ENCODE measurements around the gene NCBP1. TPM values are rescaled to one million over a fixed set of nuclear protein-coding genes. Genes with fewer than 3 reads are reported as not detected.

The NCBP1 gene, protein sequence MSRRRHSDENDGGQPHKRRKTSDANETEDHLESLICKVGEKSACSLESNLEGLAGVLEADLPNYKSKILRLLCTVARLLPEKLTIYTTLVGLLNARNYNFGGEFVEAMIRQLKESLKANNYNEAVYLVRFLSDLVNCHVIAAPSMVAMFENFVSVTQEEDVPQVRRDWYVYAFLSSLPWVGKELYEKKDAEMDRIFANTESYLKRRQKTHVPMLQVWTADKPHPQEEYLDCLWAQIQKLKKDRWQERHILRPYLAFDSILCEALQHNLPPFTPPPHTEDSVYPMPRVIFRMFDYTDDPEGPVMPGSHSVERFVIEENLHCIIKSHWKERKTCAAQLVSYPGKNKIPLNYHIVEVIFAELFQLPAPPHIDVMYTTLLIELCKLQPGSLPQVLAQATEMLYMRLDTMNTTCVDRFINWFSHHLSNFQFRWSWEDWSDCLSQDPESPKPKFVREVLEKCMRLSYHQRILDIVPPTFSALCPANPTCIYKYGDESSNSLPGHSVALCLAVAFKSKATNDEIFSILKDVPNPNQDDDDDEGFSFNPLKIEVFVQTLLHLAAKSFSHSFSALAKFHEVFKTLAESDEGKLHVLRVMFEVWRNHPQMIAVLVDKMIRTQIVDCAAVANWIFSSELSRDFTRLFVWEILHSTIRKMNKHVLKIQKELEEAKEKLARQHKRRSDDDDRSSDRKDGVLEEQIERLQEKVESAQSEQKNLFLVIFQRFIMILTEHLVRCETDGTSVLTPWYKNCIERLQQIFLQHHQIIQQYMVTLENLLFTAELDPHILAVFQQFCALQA
- total RNA-seq, result 10 to 100 TPM; 16.2 to 38.0 (median 18.5) TPM

DNA sequence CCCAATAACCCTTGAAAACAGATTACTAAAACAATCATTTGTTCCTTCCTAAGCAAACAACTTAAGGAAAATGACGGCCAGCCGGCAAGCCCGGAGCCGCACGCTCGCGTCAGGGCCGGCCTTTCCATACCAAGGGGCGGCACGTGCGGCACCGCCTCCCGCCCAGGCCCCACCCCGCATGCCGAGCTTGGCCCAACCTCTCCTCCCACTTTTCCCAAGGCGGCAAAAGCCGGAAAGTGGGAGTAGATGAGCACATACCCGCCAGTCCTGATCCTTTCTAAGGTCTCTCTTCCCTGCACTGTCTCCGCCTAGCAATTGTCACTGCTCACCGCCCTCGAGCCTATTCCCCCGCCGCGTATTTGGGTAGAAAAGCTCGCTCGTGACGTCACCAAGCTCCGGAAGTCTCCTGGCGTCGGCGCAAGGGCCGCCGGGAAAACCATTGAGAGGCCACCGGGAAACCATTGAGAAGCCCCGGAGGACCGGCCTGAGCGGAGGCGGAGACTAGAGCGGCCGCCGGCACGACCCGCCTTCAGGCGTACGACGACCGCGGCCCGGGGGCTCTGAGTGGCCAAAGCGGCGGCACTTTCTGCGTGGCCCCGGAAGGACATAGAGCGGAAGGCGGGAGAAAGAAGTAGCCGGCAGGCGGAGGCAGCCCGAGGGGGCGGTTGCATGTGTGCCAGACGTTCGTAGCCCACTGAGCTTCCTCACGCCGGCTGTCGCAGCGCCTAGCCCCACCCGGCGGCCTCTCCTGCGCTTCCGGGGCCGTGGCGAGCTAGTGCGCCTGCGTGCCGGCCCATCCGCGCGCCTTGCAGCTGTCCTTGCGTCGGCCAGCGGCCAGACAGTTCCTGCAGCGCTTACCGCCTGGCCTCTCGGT, at the start of gene NCBP1, which contains the start of gene TSTD2:
Gene NCBP1, plus strand, starts transcription at position 837 of the 874 bp plus-strand sequence. CDS start 61 bp downstream, outside the sequence.
Gene TSTD2, minus strand, starts transcription at position 384 of the 874 bp plus-strand sequence. CDS start 5,806 bp downstream, outside the sequence.
- TF ChIP-seq, protein P1, sequence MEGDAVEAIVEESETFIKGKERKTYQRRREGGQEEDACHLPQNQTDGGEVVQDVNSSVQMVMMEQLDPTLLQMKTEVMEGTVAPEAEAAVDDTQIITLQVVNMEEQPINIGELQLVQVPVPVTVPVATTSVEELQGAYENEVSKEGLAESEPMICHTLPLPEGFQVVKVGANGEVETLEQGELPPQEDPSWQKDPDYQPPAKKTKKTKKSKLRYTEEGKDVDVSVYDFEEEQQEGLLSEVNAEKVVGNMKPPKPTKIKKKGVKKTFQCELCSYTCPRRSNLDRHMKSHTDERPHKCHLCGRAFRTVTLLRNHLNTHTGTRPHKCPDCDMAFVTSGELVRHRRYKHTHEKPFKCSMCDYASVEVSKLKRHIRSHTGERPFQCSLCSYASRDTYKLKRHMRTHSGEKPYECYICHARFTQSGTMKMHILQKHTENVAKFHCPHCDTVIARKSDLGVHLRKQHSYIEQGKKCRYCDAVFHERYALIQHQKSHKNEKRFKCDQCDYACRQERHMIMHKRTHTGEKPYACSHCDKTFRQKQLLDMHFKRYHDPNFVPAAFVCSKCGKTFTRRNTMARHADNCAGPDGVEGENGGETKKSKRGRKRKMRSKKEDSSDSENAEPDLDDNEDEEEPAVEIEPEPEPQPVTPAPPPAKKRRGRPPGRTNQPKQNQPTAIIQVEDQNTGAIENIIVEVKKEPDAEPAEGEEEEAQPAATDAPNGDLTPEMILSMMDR (IDR thresholded peaks at IDR 0.05; ENCODE audit: low read depth), result no peak

DNA sequence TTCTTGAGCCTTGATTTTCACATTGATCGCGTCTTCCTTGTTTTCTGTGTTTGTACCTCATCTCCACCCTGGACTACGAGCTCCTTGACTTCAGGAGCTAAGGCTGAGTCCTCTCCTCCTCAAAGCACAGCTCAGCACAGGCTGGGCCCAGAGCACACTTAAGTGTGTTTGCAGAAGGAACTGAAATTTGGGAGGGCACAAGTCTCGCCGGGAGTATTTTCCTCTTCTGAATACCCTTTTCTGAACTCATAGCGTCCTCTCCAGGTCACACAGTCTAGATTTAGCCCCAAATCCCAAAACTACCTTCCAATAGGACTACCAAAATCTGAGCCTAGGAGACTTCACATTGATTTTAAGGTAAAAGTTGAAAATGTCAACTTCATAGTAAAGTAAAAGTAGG, 42.1 kb upstream of the NCBP1 start:
- TF ChIP-seq, protein P1 (IDR thresholded peaks at IDR 0.05; ENCODE audit: low read depth), result no peak

DNA sequence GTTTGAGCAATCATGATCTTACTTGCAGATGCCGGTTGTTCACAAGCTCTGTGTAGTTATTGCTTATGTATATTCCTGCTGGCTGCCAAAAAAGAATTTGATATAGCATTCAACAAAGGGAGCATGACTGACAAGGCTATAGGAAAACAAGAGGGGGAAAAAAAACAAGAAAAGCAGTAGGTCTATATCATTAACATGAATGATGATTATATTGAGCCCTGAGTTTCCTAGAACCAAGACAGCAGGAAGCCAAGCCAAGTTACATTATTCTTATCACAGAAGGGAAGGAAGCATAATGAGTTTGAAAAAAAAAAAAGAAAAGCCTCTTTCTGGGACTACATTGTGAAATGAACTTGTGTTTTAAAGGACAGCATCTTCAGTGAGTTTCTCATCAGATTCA, 41.5 kb upstream of the NCBP1 start:
- TF ChIP-seq, protein P1 (IDR thresholded peaks at IDR 0.05; ENCODE audit: low read depth), result no peak

DNA sequence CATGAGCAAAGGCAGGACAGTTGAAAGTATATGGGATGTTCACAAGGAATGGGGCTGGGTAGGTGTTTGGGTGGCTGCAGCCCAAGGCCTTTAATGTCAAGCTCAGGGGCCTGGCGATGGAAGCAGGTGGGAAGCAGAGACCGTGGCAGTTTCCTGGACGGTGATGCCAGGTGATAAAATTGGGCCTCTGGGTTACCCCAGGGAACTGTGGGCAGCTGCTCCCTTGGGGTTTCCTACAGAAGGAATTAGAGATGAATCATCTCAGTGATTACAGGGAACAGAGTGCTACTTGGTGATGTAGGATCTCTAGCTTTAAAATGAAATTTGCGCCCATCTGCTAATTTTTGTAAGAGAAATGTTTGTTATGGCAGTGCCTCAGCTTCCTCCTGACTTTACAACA, 39.7 kb upstream of the NCBP1 start:
- TF ChIP-seq, protein P1 (IDR thresholded peaks at IDR 0.05; ENCODE audit: low read depth), result no peak

DNA sequence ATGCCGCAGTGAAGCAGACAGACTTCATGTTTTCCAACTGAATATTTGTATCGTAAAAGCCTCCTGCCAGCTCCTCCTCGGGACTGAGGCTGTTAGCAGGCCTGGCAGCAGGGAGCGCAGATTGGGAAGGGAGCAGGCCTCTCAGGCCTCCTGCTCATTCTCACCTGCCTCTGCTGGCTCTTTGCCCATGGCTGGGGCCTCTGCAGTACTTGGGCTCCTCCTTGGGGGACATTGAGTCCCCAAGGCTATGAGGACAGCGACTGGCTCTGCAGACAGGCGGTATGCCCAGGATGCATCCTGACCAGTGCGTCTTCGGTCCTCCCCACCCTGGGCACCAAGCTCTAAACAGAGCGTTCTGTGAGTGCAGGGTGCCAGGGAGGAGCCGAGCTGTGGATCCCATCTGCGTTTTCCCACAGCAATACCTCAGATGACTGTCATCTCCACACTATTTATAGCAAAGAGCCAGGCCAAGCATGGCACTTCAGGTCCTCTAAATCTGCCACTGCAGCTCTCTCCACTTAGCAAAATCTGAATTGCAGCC, 39.2 kb upstream of the NCBP1 start:
- TF ChIP-seq, protein P1 (IDR thresholded peaks at IDR 0.05; ENCODE audit: low read depth), result no peak

DNA sequence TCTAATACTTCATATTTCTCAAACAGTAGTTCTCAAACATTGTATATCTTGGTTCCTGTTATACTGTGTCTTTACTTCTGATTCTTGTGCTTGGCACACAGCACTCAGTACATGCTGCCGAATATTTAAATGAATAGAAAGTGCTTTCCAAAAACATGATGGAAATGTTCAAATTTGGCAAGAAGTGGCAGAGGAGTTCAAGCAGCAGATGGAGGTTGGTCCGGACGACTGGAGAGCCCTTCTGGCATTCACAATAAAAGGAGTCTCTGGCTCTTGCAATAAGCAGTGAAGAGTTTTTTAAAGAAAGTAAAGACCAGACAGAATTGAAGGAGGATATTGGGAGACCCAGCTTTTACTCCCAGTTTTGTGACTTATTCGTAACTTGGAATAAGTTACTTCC, 36.7 kb upstream of the NCBP1 start:
- TF ChIP-seq, protein P1 (IDR thresholded peaks at IDR 0.05; ENCODE audit: low read depth), result no peak

Data from subcutaneous adipose tissue (tissue), 4 donors.